Measurements from ENCODE around the gene SLC10A7.

SLC10A7 gene

GRCh38 chr4:146255463-146255862 is 266.3 kb downstream of the SLC10A7 start:
- no peak overlapping the region for H3K4me2 ChIP-seq (ENCODE audit: low read length)
- no peaks in the 10 kb centered on the region for H3F3A ChIP-seq (ENCODE audit: insufficient read depth, low read length)
- no peak overlapping the region for H3K4me3 ChIP-seq (ENCODE audit: low read depth, low read length, poor library complexity, severe bottlenecking)
- no peak overlapping the region for H2AFZ ChIP-seq (ENCODE audit: low read length)
- TF ChIP-seq EZH2 (IDR thresholded peaks at IDR 0.05; ENCODE audit: borderline replicate concordance, low read length), result no peak
- TF ChIP-seq CTCF (IDR thresholded peaks at IDR 0.05; ENCODE audit: low read length), result no peak
- no peaks in the 10 kb centered on the region for H3K9me3 ChIP-seq (ENCODE audit: low read length)
- H3K27ac ChIP-seq (ENCODE audit: low read depth, low read length, poor library complexity, severe bottlenecking), result no peak overlapping the region
- H3K9me2 ChIP-seq (ENCODE audit: low read depth, low read length), result no peaks in the 10 kb centered on the region
- no peaks in the 10 kb centered on the region for H3K36me3 ChIP-seq (ENCODE audit: insufficient read depth, low read length)
- no peaks in the 10 kb centered on the region for H3K79me2 ChIP-seq (ENCODE audit: insufficient read depth, low read length)
- H3K9ac ChIP-seq (ENCODE audit: low read length), result no peak overlapping the region
- H4K20me1 ChIP-seq (ENCODE audit: insufficient read depth, low read length), result no peaks in the 10 kb centered on the region
- no peaks in the 10 kb centered on the region for H3K4me1 ChIP-seq (ENCODE audit: insufficient read depth, low read length, severe bottlenecking)
- H3K27me3 ChIP-seq (ENCODE audit: insufficient read depth, low read length), result no peaks in the 10 kb centered on the region

- Histone ChIP-seq H3K4me2 (ENCODE audit: low read length) (no peak overlapping the region), H3K27me3 (ENCODE audit: insufficient read depth, low read length) (no peaks in the 10 kb centered on the region), H3K27ac (ENCODE audit: low read depth, low read length, poor library complexity, severe bottlenecking) (no peak overlapping the region), H3K79me2 (ENCODE audit: insufficient read depth, low read length) (no peaks in the 10 kb centered on the region), H3K36me3 (ENCODE audit: insufficient read depth, low read length) (no peaks in the 10 kb centered on the region), H3K9me3 (ENCODE audit: low read length) (no peaks in the 10 kb centered on the region), H3K4me3 (ENCODE audit: low read depth, low read length, poor library complexity, severe bottlenecking) (no peak overlapping the region), H4K20me1 (ENCODE audit: insufficient read depth, low read length) (no peaks in the 10 kb centered on the region), H3K9ac (ENCODE audit: low read length) (no peak overlapping the region), H3K9me2 (ENCODE audit: low read depth, low read length) (no peaks in the 10 kb centered on the region), H2AFZ (ENCODE audit: low read length) (no peak overlapping the region), H3F3A (ENCODE audit: insufficient read depth, low read length) (no peaks in the 10 kb centered on the region), H3K4me1 (ENCODE audit: insufficient read depth, low read length, severe bottlenecking) (no peaks in the 10 kb centered on the region)
- no peak for TF ChIP-seq EZH2 (IDR thresholded peaks at IDR 0.05; ENCODE audit: borderline replicate concordance, low read length)
- TF ChIP-seq CTCF (IDR thresholded peaks at IDR 0.05; ENCODE audit: low read length), result no peak
Observed at GRCh38 chr4:146252969-146253611, 268.6 kb downstream of the SLC10A7 start.

- no peaks in the 10 kb centered on the region for H3K36me3 ChIP-seq (ENCODE audit: insufficient read depth, low read length)
- H4K20me1 ChIP-seq (ENCODE audit: insufficient read depth, low read length), result no peaks in the 10 kb centered on the region
- H3F3A ChIP-seq (ENCODE audit: insufficient read depth, low read length), result no peaks in the 10 kb centered on the region
Observed at GRCh38 chr4:146247356-146247755, 274.4 kb downstream of the SLC10A7 start.

More at GRCh38 chr4:146247356-146247755, 274.4 kb downstream of the SLC10A7 start:
- Histone ChIP-seq H3K27me3 (ENCODE audit: insufficient read depth, low read length) (no peaks in the 10 kb centered on the region; the same call in 1 of the 2 replicates), H3K9ac (ENCODE audit: low read length) (no peak overlapping the region), H3K79me2 (ENCODE audit: insufficient read depth, low read length) (no peaks in the 10 kb centered on the region), H3K4me2 (ENCODE audit: low read length) (no peak overlapping the region), H2AFZ (ENCODE audit: low read length) (no peak overlapping the region), H3K4me1 (ENCODE audit: insufficient read depth, low read length, severe bottlenecking) (peaks cover 10% of the 10 kb centered on the region), H3K4me3 (ENCODE audit: low read depth, low read length, poor library complexity, severe bottlenecking) (no peak overlapping the region), H3K27ac (ENCODE audit: low read depth, low read length, poor library complexity, severe bottlenecking) (no peak overlapping the region), H3K9me2 (ENCODE audit: low read depth, low read length) (no peaks in the 10 kb centered on the region), H3K9me3 (ENCODE audit: low read length) (no peaks in the 10 kb centered on the region)
- TF ChIP-seq CTCF (IDR thresholded peaks at IDR 0.05; ENCODE audit: low read length), result no peak
- TF ChIP-seq EZH2 (IDR thresholded peaks at IDR 0.05; ENCODE audit: borderline replicate concordance, low read length), result no peak

Measured in OCI-LY1 (cell line).